Urothelium cell line (cell line): ENCODE measurements around the gene RAB35.
"Not testable (repeated sequence)": the region's sequence is repeated elsewhere in the genome, so short reads cannot be mapped to it uniquely, and the experiment has no call there.

Experiments used
- DNase-seq: peaks from one replicate; pipeline ENCODE4 v3.0.0; 2011; ENCODE audit warnings: low spot score, mixed read lengths
- FAIRE-seq: peaks from 2 replicates; lab custom pipeline; 2011; peaks lifted over from hg19 to GRCh38; lab: Jason Lieb, UNC

RAB35 gene

DNA sequence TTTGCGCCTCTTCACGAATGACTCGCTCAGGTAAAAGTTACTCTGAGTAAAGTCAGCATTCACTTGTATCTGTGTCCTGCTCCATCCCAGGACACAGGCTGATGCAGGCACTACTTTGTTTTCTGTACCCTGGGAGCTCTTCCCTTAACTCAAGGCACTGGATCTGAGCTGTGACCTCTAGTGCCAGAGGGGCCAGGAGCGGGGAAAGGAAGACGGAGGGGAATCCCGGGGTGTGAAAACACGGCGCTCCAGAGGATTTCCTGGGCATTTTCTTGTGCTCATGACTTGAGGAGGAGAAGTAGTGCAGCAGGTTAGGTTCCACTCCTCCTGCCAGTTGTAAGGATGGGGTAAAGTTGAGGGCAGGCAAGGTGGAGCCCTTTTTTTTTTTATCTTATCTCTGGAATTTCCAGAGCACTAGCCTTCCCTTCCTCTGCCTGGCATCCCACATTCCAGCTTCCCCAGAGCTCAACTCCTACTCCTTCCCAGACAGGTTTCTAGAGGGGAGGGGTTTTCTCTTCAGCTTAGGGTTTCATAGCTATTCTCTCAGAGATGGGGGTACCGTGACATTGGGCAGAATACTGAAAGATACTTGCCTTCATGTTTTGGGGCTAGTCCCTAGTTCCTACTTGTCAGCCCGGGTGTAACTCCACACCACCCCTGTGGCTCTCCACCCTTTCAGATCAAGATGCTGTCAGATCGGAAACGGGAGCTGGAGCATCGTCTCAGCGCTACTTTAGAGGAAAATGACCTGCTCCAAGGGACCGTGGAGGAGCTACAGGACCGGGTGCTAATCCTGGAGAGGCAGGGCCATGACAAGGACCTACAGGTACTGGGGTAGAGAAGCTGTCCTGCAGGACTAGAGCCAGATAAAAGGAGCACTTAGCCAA, 52.3 kb downstream of the RAB35 start:
- FAIRE-seq (no peak), DNase-seq (no peak)

DNA sequence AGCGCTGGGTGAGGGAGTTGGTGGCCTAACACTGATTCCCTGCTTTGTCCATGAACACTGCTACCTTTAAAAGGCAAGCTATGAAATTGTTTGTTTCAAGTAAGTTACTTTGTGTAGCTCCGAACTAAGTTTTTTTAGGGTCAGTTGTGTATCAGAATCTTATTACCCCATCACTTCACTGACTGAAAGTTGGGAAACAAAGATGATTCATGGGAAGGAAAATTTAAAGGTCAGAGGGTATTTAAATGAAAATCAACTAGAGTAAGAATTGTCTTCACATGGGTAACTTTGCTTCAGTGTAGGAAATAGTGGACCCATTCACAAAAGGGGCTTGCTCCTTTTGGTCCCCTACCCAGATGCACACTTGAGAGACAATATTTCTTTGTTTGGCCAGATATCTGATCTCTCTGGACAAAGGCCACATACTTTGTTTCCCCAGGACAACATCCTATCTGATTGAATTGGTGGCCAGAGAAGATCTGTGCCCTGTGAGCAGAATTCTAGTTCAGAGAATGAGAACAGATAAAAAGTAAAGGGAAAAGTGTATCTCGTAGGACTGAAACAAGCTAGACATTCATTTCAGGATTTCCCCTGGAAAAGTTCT, 53.5 kb downstream of the RAB35 start:
- DNase-seq (no peak), FAIRE-seq (no peak)

GRCh38 chr12:120061575-120062214, 54.9 kb downstream of the RAB35 start:
- no peak for DNase-seq
- no peak for FAIRE-seq

DNA sequence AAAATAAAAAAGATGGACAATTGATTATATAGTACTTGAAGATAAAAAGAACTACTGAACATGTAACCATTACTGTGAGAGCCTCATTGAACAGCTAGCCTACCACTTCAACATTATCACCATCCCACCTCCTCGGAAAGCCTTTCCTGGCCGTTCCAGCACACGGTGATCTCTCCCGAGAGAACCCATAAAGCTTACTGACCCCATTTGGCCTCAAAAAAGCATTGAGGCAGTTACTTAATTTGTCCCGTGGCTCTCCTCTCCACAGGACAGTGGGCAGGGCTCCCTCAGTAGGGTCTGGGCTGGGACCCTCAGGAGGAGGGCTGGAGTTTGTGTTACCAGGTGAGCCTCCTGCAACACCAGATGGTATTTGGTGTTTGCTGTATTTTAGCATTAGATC, 55.8 kb downstream of the RAB35 start:
- DNase-seq (no peak), FAIRE-seq (no peak)

GRCh38 chr12:120060196-120060595, 56.4 kb downstream of the RAB35 start:
- DNase-seq (no peak), FAIRE-seq (no peak)

- no peak for FAIRE-seq
Measured at GRCh38 chr12:120056739-120057138, 59.8 kb downstream of the RAB35 start.

GRCh38 chr12:120055231-120056000, 61.1 kb downstream of the RAB35 start:
- no peak for FAIRE-seq

More at GRCh38 chr12:120056739-120057138, 59.8 kb downstream of the RAB35 start:
- DNase-seq: no peak

DNA sequence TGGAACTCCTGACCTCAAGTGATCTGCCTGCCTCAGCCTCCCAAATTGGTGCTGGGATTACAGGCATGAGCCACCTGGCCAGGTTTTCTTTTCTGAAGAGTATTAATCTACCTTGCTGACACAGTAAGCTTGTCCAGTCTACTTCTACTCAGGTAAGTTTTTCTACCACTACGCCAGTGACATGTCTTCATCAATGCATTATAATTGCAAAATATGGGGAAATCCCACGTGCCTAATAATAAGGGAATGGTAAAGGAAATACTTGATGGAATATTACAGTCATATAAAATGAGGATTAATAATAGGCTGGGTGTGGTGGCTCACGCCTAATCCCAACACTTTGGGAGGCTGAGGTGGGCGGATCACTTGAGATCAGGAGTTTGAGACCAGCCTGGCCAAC, 62.3 kb downstream of the RAB35 start:
- no peak for FAIRE-seq

More at GRCh38 chr12:120055231-120056000, 61.1 kb downstream of the RAB35 start:
- DNase-seq: no peak

GRCh38 chr12:120051535-120051934, 65.0 kb downstream of the RAB35 start:
- FAIRE-seq (no peak), DNase-seq (no peak)

More for the DNA sequence above, 62.3 kb downstream of the RAB35 start:
- no peak for DNase-seq

DNA sequence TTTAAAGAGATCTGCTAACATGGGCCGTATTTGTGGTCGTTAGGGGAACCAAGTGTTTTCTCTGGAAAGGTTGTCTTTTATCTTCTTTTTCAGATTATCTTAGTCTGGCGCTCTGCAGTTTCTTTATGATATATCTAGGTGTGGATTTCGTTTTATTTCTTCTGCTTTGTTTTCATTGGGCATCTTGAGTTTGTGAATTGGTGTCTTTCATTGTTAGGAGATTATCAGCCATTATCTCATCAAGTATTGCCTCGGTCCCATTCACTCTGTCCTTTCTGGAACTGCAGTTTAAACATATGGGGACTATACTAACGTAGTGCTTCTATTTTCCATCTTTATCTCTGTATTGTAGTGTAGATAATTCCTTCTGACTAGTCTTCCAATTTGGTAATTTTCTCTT, 67.1 kb downstream of the RAB35 start:
- no peak for FAIRE-seq

DNA sequence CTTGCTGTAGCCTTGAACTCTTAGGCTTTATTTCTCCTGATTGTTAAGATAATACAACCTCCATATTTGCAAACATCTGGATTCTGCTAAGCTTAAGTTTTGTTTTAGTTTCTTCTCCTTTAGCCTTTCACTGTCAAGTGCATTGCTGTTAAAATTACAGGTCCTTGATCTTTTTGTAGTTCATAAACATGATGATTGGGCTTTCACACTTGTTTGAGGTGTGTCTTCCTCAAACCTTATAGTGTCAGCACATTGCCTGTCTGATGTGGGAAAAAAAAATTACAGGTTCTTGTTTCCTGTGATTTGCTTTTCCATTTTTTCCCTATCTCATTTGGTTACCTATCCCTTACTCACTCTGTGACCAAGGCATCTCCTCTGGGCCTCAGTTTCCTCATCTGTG, 68.3 kb downstream of the RAB35 start:
- DNase-seq (no peak), FAIRE-seq (no peak)

More for the DNA sequence above, 67.1 kb downstream of the RAB35 start:
- no peak for DNase-seq

GRCh38 chr12:120047072-120047471, 69.5 kb downstream of the RAB35 start:
- FAIRE-seq: no peak
- no peak for DNase-seq

DNA sequence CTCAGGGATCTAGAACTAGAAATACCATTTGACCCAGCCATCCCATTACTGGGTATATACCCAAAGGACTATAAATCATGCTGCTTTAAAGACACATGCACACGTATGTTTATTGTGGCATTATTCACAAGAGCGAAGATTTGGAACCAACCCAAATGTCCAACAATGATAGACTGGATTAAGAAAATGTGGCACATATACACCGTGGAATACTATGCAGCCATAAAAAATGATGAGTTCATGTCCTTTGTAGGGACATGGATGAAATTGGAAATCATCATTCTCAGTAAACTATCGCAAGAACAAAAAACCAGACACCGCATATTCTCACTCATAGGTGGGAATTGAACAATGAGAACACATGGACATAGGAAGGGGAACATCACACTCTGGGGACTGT, 71.2 kb downstream of the RAB35 start:
- not testable (repeated sequence) for FAIRE-seq, DNase-seq
